Osteoblast (primary cell): Measurements from ENCODE around the gene CCT2. TPM values are rescaled to one million over a fixed set of nuclear protein-coding genes. Genes with fewer than 3 reads are reported as not detected.

ENCODE experiments used
- DNase-seq: peaks from one replicate; pipeline ENCODE4 v3.0.0; 2011; ENCODE audit warnings: low spot score, mixed read lengths; ENCODE audit not compliant: insufficient read length; ENCODE audit errors: missing footprints
- H2AFZ ChIP-seq: 2 replicates; pipeline ENCODE4 v1.6.0; 2011; ENCODE audit warnings: mild to moderate bottlenecking, low read length
- H3K27ac ChIP-seq: 2 replicates; pipeline ENCODE4 v1.5.1; 2011; ENCODE audit warnings: mild to moderate bottlenecking, low read depth, low read length, moderate library complexity
- H3K27me3 ChIP-seq: 2 replicates; pipeline ENCODE4 v1.6.0; 2012; ENCODE audit warnings: mild to moderate bottlenecking, control low read depth, inconsistent platforms, low read length, moderate library complexity; ENCODE audit not compliant: insufficient read depth
- H3K36me3 ChIP-seq: 2 replicates; pipeline ENCODE4 v1.5.1; 2011; ENCODE audit warnings: mild to moderate bottlenecking, low read length, control low read depth, moderate library complexity; ENCODE audit not compliant: insufficient read depth
- H3K4me1 ChIP-seq: 2 replicates; pipeline ENCODE4 v1.5.1; 2011; ENCODE audit warnings: mild to moderate bottlenecking, low read length, control low read depth, moderate library complexity; ENCODE audit not compliant: insufficient read depth
- H3K4me2 ChIP-seq: 2 replicates; pipeline ENCODE4 v1.6.0; 2011; ENCODE audit warnings: mild to moderate bottlenecking, low read length; ENCODE audit not compliant: insufficient read depth
- H3K4me3 ChIP-seq: fragments of 200-600 bp; sonication (generic); 3 replicates; pipeline ENCODE4 v1.5.1; 2012; ENCODE audit warnings: mild to moderate bottlenecking, low read length, inconsistent platforms; ENCODE audit not compliant: insufficient read depth
- H3K79me2 ChIP-seq: 2 replicates; pipeline ENCODE4 v1.6.0; 2012; ENCODE audit warnings: mild to moderate bottlenecking, low read length, control low read depth, inconsistent platforms; ENCODE audit not compliant: insufficient read depth
- H3K9me3 ChIP-seq: 2 replicates; pipeline ENCODE4 v1.5.1; 2011; ENCODE audit warnings: low read depth, low read length, control low read depth
- H4K20me1 ChIP-seq: 2 replicates; pipeline ENCODE4 v1.6.0; 2012; ENCODE audit warnings: mild to moderate bottlenecking, low read length, control low read depth; ENCODE audit not compliant: insufficient read depth
- total RNA-seq: library from RNA; depleted of rRNA; stranded (reverse); fragments of >200 nt; gene quantifications from 2 replicates; pipeline ENCODE4 v1.2.3, GENCODE V29; 2012
- TF ChIP-seq, protein P1 (sequence below): IDR thresholded peaks from 2 replicates; pipeline ENCODE4 v1.5.1; 2011; ENCODE audit warnings: mild to moderate bottlenecking, low read depth, low read length, moderate library complexity; ENCODE audit errors: extremely low read depth

CCT2 gene
- 187 and 210 TPM in 2 replicates for total RNA-seq

DNA sequence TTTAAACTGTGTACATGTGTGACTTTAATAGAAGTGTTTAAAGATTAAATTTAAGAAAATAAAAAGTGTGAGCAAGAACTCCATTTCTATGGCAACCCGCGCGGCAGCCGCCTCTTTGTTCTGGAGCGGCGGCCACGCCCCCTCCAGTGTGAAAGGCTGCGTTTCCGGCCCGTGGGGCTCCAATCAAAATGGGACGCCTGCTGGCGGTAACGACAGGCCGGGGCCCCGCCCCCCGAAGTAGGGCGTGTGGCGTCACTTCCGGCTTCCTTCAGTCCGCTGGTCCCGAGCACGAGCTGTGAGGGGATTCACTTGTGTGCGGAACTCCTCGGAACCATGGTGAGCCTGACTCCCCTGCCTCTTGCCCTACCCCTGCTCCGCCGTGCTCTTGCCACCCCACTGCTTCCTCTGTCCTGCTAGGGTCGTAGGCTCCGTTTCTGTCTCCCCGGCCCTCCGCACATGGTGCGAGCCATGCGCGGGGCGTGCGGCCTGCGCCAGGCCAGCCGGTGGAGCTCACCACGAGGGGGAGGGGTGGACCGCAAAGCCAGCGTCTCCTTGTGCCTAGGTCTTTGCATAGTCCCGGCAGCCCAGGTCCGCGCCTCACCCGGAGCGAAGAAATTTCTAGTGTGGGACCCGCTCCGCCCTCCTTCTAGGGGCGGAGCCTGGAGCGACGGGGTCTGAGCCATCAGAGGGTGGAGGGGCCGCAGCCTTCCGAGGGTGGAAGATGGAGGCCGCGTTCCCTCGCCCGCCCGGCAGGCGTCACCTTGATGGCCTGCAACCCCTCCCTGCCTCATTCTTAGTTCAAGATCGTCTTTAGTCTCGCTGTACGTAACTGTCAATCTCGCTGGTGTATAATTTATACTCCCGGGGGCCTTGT is at the start of gene CCT2:
CCT2 (plus strand) TSS at position 271 of the 874 bp plus-strand sequence; CDS start at position 334, 63 bp downstream.
- Histone ChIP-seq H3K27me3 (no peaks in the 10 kb centered on the region), H4K20me1 (peaks cover 10% of the 10 kb centered on the region), H2AFZ (peak within 1 kb of the TSS; percentile 94), H3K4me2 (peak within 1 kb of the TSS; percentile 90), H3K9me3 (no peaks in the 10 kb centered on the region), H3K79me2 (peaks cover 29% of the 10 kb centered on the region), H3K27ac (peak within 1 kb of the TSS; percentile 96), H3K4me1 (peaks cover 4% of the 10 kb centered on the region), H3K4me3 (peak within 1 kb of the TSS; percentile 100), H3K36me3 (peaks cover 37% of the 10 kb centered on the region)
- TF ChIP-seq, protein P1, sequence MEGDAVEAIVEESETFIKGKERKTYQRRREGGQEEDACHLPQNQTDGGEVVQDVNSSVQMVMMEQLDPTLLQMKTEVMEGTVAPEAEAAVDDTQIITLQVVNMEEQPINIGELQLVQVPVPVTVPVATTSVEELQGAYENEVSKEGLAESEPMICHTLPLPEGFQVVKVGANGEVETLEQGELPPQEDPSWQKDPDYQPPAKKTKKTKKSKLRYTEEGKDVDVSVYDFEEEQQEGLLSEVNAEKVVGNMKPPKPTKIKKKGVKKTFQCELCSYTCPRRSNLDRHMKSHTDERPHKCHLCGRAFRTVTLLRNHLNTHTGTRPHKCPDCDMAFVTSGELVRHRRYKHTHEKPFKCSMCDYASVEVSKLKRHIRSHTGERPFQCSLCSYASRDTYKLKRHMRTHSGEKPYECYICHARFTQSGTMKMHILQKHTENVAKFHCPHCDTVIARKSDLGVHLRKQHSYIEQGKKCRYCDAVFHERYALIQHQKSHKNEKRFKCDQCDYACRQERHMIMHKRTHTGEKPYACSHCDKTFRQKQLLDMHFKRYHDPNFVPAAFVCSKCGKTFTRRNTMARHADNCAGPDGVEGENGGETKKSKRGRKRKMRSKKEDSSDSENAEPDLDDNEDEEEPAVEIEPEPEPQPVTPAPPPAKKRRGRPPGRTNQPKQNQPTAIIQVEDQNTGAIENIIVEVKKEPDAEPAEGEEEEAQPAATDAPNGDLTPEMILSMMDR: peak; percentile 36
- DNase-seq: peak; percentile 98

DNA sequence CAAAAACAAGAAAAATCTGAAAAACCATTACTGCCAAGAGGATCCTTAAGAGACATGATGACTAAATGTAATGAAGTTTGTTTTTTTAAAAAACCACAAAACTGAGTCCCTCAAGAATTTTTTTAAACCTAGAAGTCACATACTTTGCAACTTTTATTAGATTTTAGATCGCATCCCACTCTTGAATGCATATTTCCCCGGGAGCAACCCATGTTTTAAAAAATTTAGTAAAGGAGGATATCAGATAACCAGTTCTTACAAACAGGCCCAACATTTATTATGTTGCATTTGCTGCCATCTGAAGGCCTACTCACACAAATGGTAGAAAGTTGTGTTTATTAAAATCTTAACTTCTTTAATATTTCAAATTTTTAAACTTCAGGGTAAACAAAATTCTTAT is 44.3 kb upstream of the CCT2 start:
- peak; percentile 91 for DNase-seq
- Histone ChIP-seq H3K4me3 (no peak overlapping the region), H3K36me3 (no peaks in the 10 kb centered on the region), H3K27ac (peak overlapping the region; percentile 2), H3K4me1 (peaks cover 14% of the 10 kb centered on the region), H4K20me1 (peaks cover 3% of the 10 kb centered on the region), H3K9me3 (no peaks in the 10 kb centered on the region), H3K79me2 (peaks cover 32% of the 10 kb centered on the region), H3K27me3 (no peaks in the 10 kb centered on the region), H3K4me2 (peak overlapping the region; percentile 19), H2AFZ (no peak overlapping the region)
- TF ChIP-seq, protein P1: peak; percentile 26

GRCh38 chr12:69544087-69544486 is 41.2 kb upstream of the CCT2 start:
- H3K27me3 ChIP-seq: no peaks in the 10 kb centered on the region
- no peaks in the 10 kb centered on the region for H3K36me3 ChIP-seq
- H3K4me3 ChIP-seq: no peak overlapping the region
- peaks cover 16% of the 10 kb centered on the region for H3K79me2 ChIP-seq
- no peak overlapping the region for H3K4me2 ChIP-seq
- H3K4me1 ChIP-seq: peaks cover 14% of the 10 kb centered on the region
- peaks cover 3% of the 10 kb centered on the region for H4K20me1 ChIP-seq
- no peak overlapping the region for H2AFZ ChIP-seq
- no peak overlapping the region for H3K27ac ChIP-seq
- TF ChIP-seq, protein P1: no peak
- DNase-seq: no peak
- H3K9me3 ChIP-seq: no peaks in the 10 kb centered on the region

DNA sequence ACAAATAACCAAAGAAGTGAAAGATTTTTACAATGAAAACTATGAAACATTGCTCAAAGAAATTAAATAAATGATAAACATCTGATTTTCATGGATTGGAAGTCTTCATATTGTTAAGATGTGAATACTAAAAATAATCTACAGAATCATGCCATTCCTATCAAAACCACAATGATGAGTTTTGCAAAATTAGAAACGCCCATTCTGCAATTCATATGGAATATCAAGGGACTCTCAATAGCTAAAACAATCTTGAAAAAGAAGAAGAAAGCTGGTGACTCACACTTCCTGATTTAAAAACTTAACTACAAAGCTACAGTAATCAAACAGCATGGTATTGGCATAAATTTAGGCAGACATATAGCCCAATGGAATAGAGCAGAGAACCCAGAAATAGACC is 40.2 kb upstream of the CCT2 start:
- Histone ChIP-seq H3K9me3 (no peaks in the 10 kb centered on the region), H3K27ac (no peak overlapping the region), H3K4me3 (no peak overlapping the region), H2AFZ (no peak overlapping the region), H3K79me2 (peaks cover 17% of the 10 kb centered on the region), H3K27me3 (no peaks in the 10 kb centered on the region), H3K4me1 (peaks cover 14% of the 10 kb centered on the region), H3K4me2 (no peak overlapping the region), H3K36me3 (no peaks in the 10 kb centered on the region), H4K20me1 (peaks cover 3% of the 10 kb centered on the region)
- DNase-seq: no peak
- TF ChIP-seq, protein P1: no peak
